GM23338 (cell line): ENCODE data around the gene ATP10D. TPM values are rescaled to one million over a fixed set of nuclear protein-coding genes. Genes with fewer than 3 reads are reported as not detected.

ENCODE experiments used
- ATAC-seq: fragments of 200-7000 bp; cut with Tn5 transposase; 3 replicates; pipeline ENCODE4 v1.9.1; 2020
- DNase-seq: peaks from one replicate; pipeline ENCODE4 v3.0.0-alpha.2; 2015; ENCODE audit warnings: low spot score
- H2AFZ ChIP-seq: fragments of 200-600 bp; sonication (generic); 2 replicates; pipeline ENCODE4 v1.8.0; 2016; ENCODE audit warnings: antibody characterized with exemption, mild to moderate bottlenecking, moderate library complexity
- H3F3A ChIP-seq: fragments of 200-600 bp; sonication (generic); replicated peaks from 2 replicates; pipeline ENCODE4 v1.8.0; 2017; ENCODE audit warnings: antibody characterized with exemption, mixed run types, low read depth
- H3K27ac ChIP-seq: fragments of 200-600 bp; sonication (generic); 2 replicates; pipeline ENCODE4 v1.6.1; 2016; ENCODE audit warnings: low read depth
- H3K27me3 ChIP-seq: fragments of 200-600 bp; sonication (generic); 2 replicates; pipeline ENCODE4 v1.8.0; 2016; ENCODE audit warnings: mild to moderate bottlenecking, mixed run types, moderate library complexity; ENCODE audit not compliant: insufficient read depth
- H3K36me3 ChIP-seq: fragments of 200-600 bp; sonication (generic); 2 replicates; pipeline ENCODE4 v1.8.0; 2016; ENCODE audit warnings: mild to moderate bottlenecking; ENCODE audit not compliant: insufficient read depth
- H3K4me1 ChIP-seq: fragments of 200-600 bp; sonication (generic); 2 replicates; pipeline ENCODE4 v1.8.0; 2016; ENCODE audit warnings: mild to moderate bottlenecking, moderate library complexity; ENCODE audit not compliant: insufficient read depth
- H3K4me2 ChIP-seq: fragments of 200-600 bp; sonication (generic); 2 replicates; pipeline ENCODE4 v1.7.1; 2017; ENCODE audit warnings: mixed run types
- H3K4me3 ChIP-seq: fragments of 200-600 bp; sonication (generic); 2 replicates; pipeline ENCODE4 v1.6.1; 2016; ENCODE audit warnings: mixed run types
- H3K79me2 ChIP-seq: fragments of 200-600 bp; sonication (generic); replicated peaks from 2 replicates; pipeline ENCODE4 v1.8.0; 2017; ENCODE audit warnings: mild to moderate bottlenecking; ENCODE audit not compliant: insufficient read depth
- H3K9me2 ChIP-seq: fragments of 200-600 bp; sonication (generic); 2 replicates; pipeline ENCODE4 v1.8.0; 2017; ENCODE audit not compliant: insufficient read depth
- H4K20me1 ChIP-seq: fragments of 200-600 bp; sonication (generic); replicated peaks from 2 replicates; pipeline ENCODE4 v1.8.0; 2017; ENCODE audit warnings: mild to moderate bottlenecking; ENCODE audit not compliant: insufficient read depth
- H3K27ac Mint-ChIP-seq: 2 replicates; pipeline ENCODE4 v1.8.0; 2020; ENCODE audit warnings: inconsistent platforms, mild to moderate bottlenecking, moderate library complexity, mixed read lengths
- H3K27me3 Mint-ChIP-seq: 3 replicates; pipeline ENCODE4 v1.8.0; 2022; ENCODE audit warnings: low read depth, mild to moderate bottlenecking, moderate library complexity, mixed read lengths, inconsistent platforms; ENCODE audit not compliant: insufficient read depth, poor library complexity
- H3K36me3 Mint-ChIP-seq: 3 replicates; pipeline ENCODE4 v1.8.0; 2021; ENCODE audit warnings: low read depth, mild to moderate bottlenecking, inconsistent platforms, moderate library complexity, mixed read lengths
- H3K4me1 Mint-ChIP-seq: 3 replicates; pipeline ENCODE4 v1.8.0; 2020; ENCODE audit warnings: mild to moderate bottlenecking, inconsistent platforms, mixed read lengths
- H3K4me3 Mint-ChIP-seq: 3 replicates; pipeline ENCODE4 v1.8.0; 2021; ENCODE audit warnings: moderate library complexity, mild to moderate bottlenecking, inconsistent platforms, mixed read lengths
- H3K9me3 Mint-ChIP-seq: 3 replicates; pipeline ENCODE4 v1.8.0; 2020; ENCODE audit warnings: moderate library complexity, mild to moderate bottlenecking, inconsistent platforms, mixed read lengths
- CREB1 ChIP-seq: fragments of 250-450 bp; sonication (Bioruptor Pico); IDR thresholded peaks from 2 replicates; pipeline ENCODE4 v1.5.0; 2020; ENCODE audit warnings: low read depth, mild to moderate bottlenecking, moderate library complexity
- ETS1 ChIP-seq: IDR thresholded peaks from 2 replicates; pipeline ENCODE4 v1.6.1; 2016; ENCODE audit warnings: antibody characterized with exemption
- EZH2 ChIP-seq: fragments of 200-600 bp; sonication (generic); IDR thresholded peaks from one replicate; pipeline ENCODE4 v1.8.0; 2017; ENCODE audit warnings: antibody characterized with exemption, mild to moderate bottlenecking, low read depth; ENCODE audit not compliant: unreplicated experiment
- JUNB ChIP-seq: IDR thresholded peaks from one replicate; pipeline ENCODE4 v1.6.1; 2016; ENCODE audit warnings: antibody characterized with exemption; ENCODE audit not compliant: unreplicated experiment
- NANOG ChIP-seq: IDR thresholded peaks from 2 replicates; pipeline ENCODE4 v1.6.1; 2016; ENCODE audit warnings: antibody characterized with exemption, borderline replicate concordance
- POLR2AphosphoS5 ChIP-seq: IDR thresholded peaks from 2 replicates; pipeline ENCODE4 v1.6.1; 2016; ENCODE audit warnings: antibody characterized with exemption, low read depth
- ZNF114 ChIP-seq: fragments of 250-450 bp; sonication (Bioruptor Pico); IDR thresholded peaks from 2 replicates; pipeline ENCODE4 v1.5.0; 2020; ENCODE audit warnings: mild to moderate bottlenecking, moderate library complexity
- ZNF331 ChIP-seq: fragments of 250-450 bp; sonication (Bioruptor Pico); IDR thresholded peaks from 2 replicates; pipeline ENCODE4 v1.5.0; 2020; ENCODE audit warnings: low read depth, mild to moderate bottlenecking, moderate library complexity
- polyA plus RNA-seq: library from polyadenylated mRNA; unstranded; fragments of >200 nt; fragmentation: Nextera tagmentation; extraction: Ambion mirVana; gene quantifications from 2 replicates; pipeline ENCODE4 v1.2.1, GENCODE V29; 2016
- total RNA-seq: library from RNA; depleted of rRNA; stranded (reverse); fragments of >200 nt; shearing (Covaris generic); gene quantifications from 2 replicates; pipeline ENCODE4 v1.2.3, GENCODE V29; 2014
- TF ChIP-seq, protein P1 (sequence below): IDR thresholded peaks from one replicate; pipeline ENCODE4 v1.6.1; 2018; ENCODE audit warnings: antibody characterized with exemption; ENCODE audit not compliant: unreplicated experiment
- TF ChIP-seq, protein P2 (sequence below), 2 experiments: fragments of 200-600 bp in 1 of 2; sonication (generic) in 1 of 2; conservative IDR thresholded peaks; 2 replicates each; pipeline versions ENCODE4 v1.5.1 to v1.6.1; 2016 to 2017; ENCODE audit warnings: antibody characterized with exemption in 2 of 2, low read depth in 2 of 2, mild to moderate bottlenecking in 2 of 2, moderate library complexity in 1 of 2

ATP10D gene
- total and polyA plus RNA-seq, 2 experiments from 2014 or later, result 4.5 to 4.7 TPM

DNA sequence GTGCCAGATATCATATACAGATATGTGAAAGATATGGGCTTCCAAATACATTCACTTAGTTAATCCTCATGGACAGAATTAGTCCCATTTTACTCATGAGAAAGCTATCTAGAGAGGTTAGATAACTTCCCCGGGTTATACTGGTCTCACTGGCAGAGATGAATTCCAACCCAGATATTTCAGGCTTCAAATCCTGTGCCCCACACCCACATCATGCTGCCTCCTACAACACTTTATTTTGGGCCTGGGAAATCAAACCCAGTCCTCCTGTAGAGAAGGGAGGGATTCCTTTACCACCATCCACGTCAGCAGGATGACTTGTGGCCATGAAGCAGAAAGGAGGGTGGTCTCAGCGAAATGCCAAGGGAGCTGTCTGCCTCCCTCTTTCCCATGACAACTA is 113.8 kb downstream of the ATP10D start:
- peaks cover 3% of the 10 kb centered on the region for H3K27me3 Mint-ChIP-seq
- Histone ChIP-seq H3K4me3 (no peak overlapping the region), H2AFZ (no peak overlapping the region), H3K27ac (no peak overlapping the region), H3K4me2 (no peak overlapping the region), H3K4me1 (no peaks in the 10 kb centered on the region), H3K9me2 (no peaks in the 10 kb centered on the region), H3K36me3 (no peaks in the 10 kb centered on the region), H3F3A (no peaks in the 10 kb centered on the region), H3K27me3 (no peaks in the 10 kb centered on the region), H3K79me2 (no peaks in the 10 kb centered on the region), H4K20me1 (no peaks in the 10 kb centered on the region)
- no peak overlapping the region for H3K4me3 Mint-ChIP-seq
- DNase-seq (no peak), ATAC-seq (no peak)
- H3K27ac Mint-ChIP-seq, result no peak overlapping the region
- H3K4me1 Mint-ChIP-seq, result no peaks in the 10 kb centered on the region
- no peaks in the 10 kb centered on the region for H3K9me3 Mint-ChIP-seq
- no peaks in the 10 kb centered on the region for H3K36me3 Mint-ChIP-seq
- TF ChIP-seq NANOG (no peak), CREB1 (CRISPR knock-in tag) (no peak), JUNB (no peak), POLR2AphosphoS5 (no peak), EZH2 (no peak), ETS1 (no peak), ZNF114 (no peak)
- TF ChIP-seq, protein P1, sequence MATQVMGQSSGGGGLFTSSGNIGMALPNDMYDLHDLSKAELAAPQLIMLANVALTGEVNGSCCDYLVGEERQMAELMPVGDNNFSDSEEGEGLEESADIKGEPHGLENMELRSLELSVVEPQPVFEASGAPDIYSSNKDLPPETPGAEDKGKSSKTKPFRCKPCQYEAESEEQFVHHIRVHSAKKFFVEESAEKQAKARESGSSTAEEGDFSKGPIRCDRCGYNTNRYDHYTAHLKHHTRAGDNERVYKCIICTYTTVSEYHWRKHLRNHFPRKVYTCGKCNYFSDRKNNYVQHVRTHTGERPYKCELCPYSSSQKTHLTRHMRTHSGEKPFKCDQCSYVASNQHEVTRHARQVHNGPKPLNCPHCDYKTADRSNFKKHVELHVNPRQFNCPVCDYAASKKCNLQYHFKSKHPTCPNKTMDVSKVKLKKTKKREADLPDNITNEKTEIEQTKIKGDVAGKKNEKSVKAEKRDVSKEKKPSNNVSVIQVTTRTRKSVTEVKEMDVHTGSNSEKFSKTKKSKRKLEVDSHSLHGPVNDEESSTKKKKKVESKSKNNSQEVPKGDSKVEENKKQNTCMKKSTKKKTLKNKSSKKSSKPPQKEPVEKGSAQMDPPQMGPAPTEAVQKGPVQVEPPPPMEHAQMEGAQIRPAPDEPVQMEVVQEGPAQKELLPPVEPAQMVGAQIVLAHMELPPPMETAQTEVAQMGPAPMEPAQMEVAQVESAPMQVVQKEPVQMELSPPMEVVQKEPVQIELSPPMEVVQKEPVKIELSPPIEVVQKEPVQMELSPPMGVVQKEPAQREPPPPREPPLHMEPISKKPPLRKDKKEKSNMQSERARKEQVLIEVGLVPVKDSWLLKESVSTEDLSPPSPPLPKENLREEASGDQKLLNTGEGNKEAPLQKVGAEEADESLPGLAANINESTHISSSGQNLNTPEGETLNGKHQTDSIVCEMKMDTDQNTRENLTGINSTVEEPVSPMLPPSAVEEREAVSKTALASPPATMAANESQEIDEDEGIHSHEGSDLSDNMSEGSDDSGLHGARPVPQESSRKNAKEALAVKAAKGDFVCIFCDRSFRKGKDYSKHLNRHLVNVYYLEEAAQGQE, result no peak
- TF ChIP-seq, protein P2, sequence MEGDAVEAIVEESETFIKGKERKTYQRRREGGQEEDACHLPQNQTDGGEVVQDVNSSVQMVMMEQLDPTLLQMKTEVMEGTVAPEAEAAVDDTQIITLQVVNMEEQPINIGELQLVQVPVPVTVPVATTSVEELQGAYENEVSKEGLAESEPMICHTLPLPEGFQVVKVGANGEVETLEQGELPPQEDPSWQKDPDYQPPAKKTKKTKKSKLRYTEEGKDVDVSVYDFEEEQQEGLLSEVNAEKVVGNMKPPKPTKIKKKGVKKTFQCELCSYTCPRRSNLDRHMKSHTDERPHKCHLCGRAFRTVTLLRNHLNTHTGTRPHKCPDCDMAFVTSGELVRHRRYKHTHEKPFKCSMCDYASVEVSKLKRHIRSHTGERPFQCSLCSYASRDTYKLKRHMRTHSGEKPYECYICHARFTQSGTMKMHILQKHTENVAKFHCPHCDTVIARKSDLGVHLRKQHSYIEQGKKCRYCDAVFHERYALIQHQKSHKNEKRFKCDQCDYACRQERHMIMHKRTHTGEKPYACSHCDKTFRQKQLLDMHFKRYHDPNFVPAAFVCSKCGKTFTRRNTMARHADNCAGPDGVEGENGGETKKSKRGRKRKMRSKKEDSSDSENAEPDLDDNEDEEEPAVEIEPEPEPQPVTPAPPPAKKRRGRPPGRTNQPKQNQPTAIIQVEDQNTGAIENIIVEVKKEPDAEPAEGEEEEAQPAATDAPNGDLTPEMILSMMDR (conservative IDR thresholded peaks at IDR 0.05; ENCODE audit: low read depth in 2 of 2), result no peak

GRCh38 chr4:47606482-47606881 is 121.4 kb downstream of the ATP10D start:
- H3K79me2 ChIP-seq, result no peaks in the 10 kb centered on the region
- H3K27me3 Mint-ChIP-seq, result peaks cover 3% of the 10 kb centered on the region
- no peak overlapping the region for H3K4me3 Mint-ChIP-seq
- H3K4me1 Mint-ChIP-seq, result no peaks in the 10 kb centered on the region
- H3K27ac ChIP-seq, result no peak overlapping the region
- H3K4me2 ChIP-seq, result no peak overlapping the region
- no peaks in the 10 kb centered on the region for H3K27me3 ChIP-seq
- H3K36me3 Mint-ChIP-seq, result no peaks in the 10 kb centered on the region
- no peaks in the 10 kb centered on the region for H3K36me3 ChIP-seq
- ATAC-seq (no peak), DNase-seq (no peak)
- H2AFZ ChIP-seq, result no peak overlapping the region; the same call in 1 of the 2 replicates
- H3K4me3 ChIP-seq, result no peak overlapping the region
- no peaks in the 10 kb centered on the region for H3K4me1 ChIP-seq
- peaks cover 6% of the 10 kb centered on the region; the same call in 1 of the 2 replicates for H3K9me2 ChIP-seq
- no peak for TF ChIP-seq ZNF331 (CRISPR knock-in tag)
- no peaks in the 10 kb centered on the region for H3K9me3 Mint-ChIP-seq
- H3F3A ChIP-seq, result no peaks in the 10 kb centered on the region
- H4K20me1 ChIP-seq, result no peaks in the 10 kb centered on the region
- H3K27ac Mint-ChIP-seq, result no peak overlapping the region
